Activated gamma-delta T cell (primary cell): ENCODE results near the gene ADAMTS12.

Experiments
- DNase-seq: peaks from one replicate; lab custom pipeline; 2025; lab: John Stamatoyannopoulos, UW

The ADAMTS12 gene

DNA sequence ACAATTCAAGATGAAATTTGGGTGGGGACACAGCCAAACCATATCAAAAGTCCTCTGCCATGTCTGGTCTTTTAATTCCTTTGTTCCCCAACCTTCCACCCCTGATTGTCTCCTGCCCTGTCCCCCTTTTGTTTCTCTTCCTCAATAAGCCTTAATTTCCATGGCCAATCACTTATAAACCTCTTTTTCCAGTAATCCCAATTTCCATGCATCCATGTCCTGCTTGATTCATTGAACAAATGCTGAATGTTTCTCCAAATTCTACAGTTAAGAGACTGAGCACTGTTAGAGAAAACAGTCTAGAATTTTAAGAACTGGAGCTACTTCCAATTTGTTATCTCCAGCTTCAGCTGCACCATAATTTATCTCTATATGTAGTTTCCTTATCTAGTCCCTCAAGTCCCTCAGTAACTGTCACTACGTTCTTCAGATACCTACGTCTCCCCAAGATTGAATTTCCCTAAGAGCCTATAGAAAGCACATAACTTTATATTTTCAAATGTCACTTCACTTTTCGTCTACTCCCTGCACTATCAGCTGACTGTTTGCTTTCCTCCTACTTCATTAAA is 416.8 kb downstream of the ADAMTS12 start:
- DNase-seq: no peak

DNA sequence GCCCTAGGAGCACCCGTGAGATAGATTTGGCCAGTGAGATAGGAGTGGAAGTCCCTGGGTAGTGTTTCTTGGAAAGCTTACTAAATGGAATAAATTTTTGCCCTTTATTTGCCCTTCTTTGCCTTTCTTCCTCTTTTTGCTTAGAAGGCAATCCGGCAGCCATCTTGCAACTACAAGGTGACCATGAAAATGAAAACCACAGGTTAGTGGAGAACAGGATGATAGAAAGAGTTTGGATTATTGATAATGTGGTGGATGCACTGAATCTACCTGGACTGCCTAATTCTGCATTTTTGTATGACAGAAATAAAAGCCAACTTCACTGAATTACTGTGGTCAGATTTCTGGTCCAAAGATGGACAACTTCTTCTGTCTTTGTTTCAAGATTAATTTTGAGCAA is 417.8 kb downstream of the ADAMTS12 start:
- DNase-seq: no peak
